Astrocyte (in vitro differentiated cells and primary cell): ENCODE data around the gene CSAD.

ENCODE experiments used
- CTCF ChIP-seq: IDR thresholded peaks from 2 replicates; pipeline ENCODE4 v1.5.1; 2011; ENCODE audit warnings: low read depth, mild to moderate bottlenecking, inconsistent platforms, low read length, moderate library complexity; ENCODE audit not compliant: insufficient read depth
- EZH2 ChIP-seq: IDR thresholded peaks from 2 replicates; pipeline ENCODE4 v1.6.1; 2012; ENCODE audit warnings: mild to moderate bottlenecking, low read length, inconsistent platforms; ENCODE audit not compliant: insufficient read depth

GRCh38 chr12:53180220-53180930 is at the start of gene CSAD, which contains the start of gene ZNF740:
- TF ChIP-seq CTCF, result no peak
- TF ChIP-seq EZH2, result no peak
